ENCODE results near the gene UBAC2. TPM values are rescaled to one million over a fixed set of nuclear protein-coding genes. Genes with fewer than 3 reads are reported as not detected.

Gene UBAC2
- total RNA-seq, 1 donor from 2014 or later: 70.8 TPM

GRCh38 chr13:99371956-99372355, 171.3 kb downstream of the UBAC2 start:
- no peaks in the 10 kb centered on the region for H3K4me1 Mint-ChIP-seq (ENCODE audit: low read depth)
- H3K27me3 Mint-ChIP-seq (ENCODE audit: low read depth): no peaks in the 10 kb centered on the region

GRCh38 chr13:99373436-99373835, 172.8 kb downstream of the UBAC2 start:
- Mint-ChIP-seq H3K36me3 (ENCODE audit: low read depth) (peaks cover 27% of the 10 kb centered on the region), H3K9me3 (ENCODE audit: low read depth) (no peaks in the 10 kb centered on the region), H3K4me1 (ENCODE audit: low read depth) (no peaks in the 10 kb centered on the region), H3K4me3 (ENCODE audit: unreplicated experiment) (no peak overlapping the region), H3K27me3 (ENCODE audit: low read depth) (no peaks in the 10 kb centered on the region), H3K27ac (ENCODE audit: unreplicated experiment) (no peak overlapping the region)
- TF ChIP-seq, protein P1, sequence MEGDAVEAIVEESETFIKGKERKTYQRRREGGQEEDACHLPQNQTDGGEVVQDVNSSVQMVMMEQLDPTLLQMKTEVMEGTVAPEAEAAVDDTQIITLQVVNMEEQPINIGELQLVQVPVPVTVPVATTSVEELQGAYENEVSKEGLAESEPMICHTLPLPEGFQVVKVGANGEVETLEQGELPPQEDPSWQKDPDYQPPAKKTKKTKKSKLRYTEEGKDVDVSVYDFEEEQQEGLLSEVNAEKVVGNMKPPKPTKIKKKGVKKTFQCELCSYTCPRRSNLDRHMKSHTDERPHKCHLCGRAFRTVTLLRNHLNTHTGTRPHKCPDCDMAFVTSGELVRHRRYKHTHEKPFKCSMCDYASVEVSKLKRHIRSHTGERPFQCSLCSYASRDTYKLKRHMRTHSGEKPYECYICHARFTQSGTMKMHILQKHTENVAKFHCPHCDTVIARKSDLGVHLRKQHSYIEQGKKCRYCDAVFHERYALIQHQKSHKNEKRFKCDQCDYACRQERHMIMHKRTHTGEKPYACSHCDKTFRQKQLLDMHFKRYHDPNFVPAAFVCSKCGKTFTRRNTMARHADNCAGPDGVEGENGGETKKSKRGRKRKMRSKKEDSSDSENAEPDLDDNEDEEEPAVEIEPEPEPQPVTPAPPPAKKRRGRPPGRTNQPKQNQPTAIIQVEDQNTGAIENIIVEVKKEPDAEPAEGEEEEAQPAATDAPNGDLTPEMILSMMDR (IDR thresholded peaks at IDR 0.05): no peak
- no peak for DNase-seq (ENCODE audit: low spot score)

More at GRCh38 chr13:99371956-99372355, 171.3 kb downstream of the UBAC2 start:
- no peak for DNase-seq (ENCODE audit: low spot score)
- Mint-ChIP-seq H3K36me3 (ENCODE audit: low read depth) (peaks cover 28% of the 10 kb centered on the region), H3K9me3 (ENCODE audit: low read depth) (no peaks in the 10 kb centered on the region), H3K27ac (ENCODE audit: unreplicated experiment) (no peak overlapping the region), H3K4me3 (ENCODE audit: unreplicated experiment) (no peak overlapping the region)
- TF ChIP-seq, protein P1 (IDR thresholded peaks at IDR 0.05): no peak

DNA sequence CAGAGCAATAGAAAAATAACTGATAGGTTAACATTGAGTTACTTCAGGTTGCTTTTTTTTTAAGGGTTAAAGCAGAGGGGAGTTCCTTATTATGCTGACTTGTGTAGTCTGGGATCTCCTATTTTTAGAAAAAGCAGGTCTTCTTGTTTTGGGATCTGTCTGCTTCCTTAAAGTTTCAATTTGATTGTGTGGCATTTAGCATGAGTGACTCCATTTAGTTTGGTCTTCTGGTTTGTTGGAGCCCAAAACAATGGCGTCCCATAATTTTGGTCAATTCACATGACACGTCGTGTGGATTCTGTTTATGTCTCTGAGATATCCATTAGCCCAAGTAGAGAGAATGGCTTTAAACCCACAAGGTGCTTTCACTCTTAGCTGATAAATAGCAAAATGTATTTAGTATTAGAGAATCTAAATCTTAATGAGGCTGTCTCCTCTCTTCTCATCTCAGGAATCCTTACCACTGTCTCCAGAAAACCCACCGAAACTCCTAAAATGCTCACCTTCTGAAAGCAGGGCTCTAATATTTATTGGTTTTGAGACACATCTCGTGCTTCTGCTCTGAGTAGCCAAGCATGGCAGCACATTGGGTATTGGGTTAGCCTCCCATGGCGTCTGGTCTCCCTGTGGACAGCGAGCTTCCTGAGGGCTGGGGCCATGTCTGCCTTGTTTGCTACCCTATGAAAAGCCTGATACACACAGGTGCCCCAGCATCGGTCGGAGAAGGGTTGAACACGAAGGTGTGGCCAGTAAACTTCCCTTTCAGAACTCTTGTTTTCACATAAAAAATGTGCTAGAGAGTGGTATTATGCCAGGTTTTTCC, 173.7 kb downstream of the UBAC2 start:
- H3K36me3 Mint-ChIP-seq (ENCODE audit: low read depth): peaks cover 28% of the 10 kb centered on the region
- TF ChIP-seq, protein P1 (IDR thresholded peaks at IDR 0.05): no peak
- H3K4me1 Mint-ChIP-seq (ENCODE audit: low read depth): no peaks in the 10 kb centered on the region
- H3K27ac Mint-ChIP-seq (ENCODE audit: unreplicated experiment): no peak overlapping the region
- no peak overlapping the region for H3K4me3 Mint-ChIP-seq (ENCODE audit: unreplicated experiment)
- H3K9me3 Mint-ChIP-seq (ENCODE audit: low read depth): no peaks in the 10 kb centered on the region
- no peaks in the 10 kb centered on the region for H3K27me3 Mint-ChIP-seq (ENCODE audit: low read depth)
- DNase-seq (ENCODE audit: low spot score): no peak

DNA sequence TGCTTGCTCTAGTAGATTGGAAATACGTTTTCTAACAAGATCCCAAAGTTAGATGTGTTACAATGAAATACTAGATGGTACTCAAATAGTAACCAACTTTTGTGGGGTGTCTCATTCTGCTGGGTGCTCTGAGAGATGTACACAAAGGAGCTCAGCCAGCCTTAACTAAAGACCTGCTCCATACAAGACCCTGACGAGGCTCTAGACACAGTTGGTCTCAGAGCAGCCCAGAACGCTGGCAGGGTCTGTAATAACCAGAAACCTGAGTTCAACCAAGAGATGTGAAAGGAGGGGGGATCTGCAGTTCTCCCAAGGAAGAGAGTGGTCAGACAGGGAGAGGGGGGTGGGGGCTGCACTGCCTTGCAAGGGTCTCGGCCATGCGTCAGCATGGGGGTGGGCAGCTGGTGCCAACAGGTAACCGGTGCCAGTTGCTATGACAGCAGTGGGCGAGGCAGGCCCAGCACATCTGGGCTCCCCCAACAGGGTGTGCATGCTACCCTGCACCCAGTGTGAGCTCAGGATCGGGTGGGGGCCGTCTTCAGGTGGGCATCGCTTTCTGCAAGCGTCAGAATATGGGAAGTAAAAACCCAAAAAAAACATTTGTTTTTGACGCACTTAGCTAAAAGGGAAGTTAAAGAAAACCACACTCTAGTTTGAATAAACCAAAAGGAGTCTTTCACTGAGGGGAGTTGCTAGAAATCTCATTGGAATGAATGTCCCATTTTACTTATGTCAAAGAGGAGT, 174.5 kb downstream of the UBAC2 start:
- DNase-seq (ENCODE audit: low spot score): no peak
- no peak overlapping the region for H3K27ac Mint-ChIP-seq (ENCODE audit: unreplicated experiment)
- TF ChIP-seq, protein P1 (IDR thresholded peaks at IDR 0.05): no peak
- H3K4me1 Mint-ChIP-seq (ENCODE audit: low read depth): no peaks in the 10 kb centered on the region
- no peaks in the 10 kb centered on the region for H3K27me3 Mint-ChIP-seq (ENCODE audit: low read depth)
- H3K9me3 Mint-ChIP-seq (ENCODE audit: low read depth): no peaks in the 10 kb centered on the region
- peaks cover 28% of the 10 kb centered on the region for H3K36me3 Mint-ChIP-seq (ENCODE audit: low read depth)
- no peak overlapping the region for H3K4me3 Mint-ChIP-seq (ENCODE audit: unreplicated experiment)

DNA sequence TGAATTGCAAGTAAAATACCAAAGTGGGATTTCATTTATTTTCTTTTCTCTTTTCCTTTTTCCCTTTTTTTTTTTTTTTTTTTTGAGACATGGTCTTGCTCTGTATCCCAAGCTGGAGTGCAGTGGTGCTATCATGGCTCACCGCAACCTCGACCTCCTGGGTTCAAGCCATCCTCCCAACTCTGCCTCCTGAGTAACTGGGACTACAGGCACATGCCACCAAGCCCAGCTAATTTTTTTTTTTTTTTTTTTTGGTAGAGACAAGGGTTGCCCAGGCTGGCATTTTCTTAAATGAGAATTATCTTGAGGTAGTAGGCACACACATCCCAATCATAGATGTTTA, 175.1 kb downstream of the UBAC2 start:
- no peaks in the 10 kb centered on the region for H3K27me3 Mint-ChIP-seq (ENCODE audit: low read depth)

More for the DNA sequence above, 175.1 kb downstream of the UBAC2 start:
- Mint-ChIP-seq H3K27ac (ENCODE audit: unreplicated experiment) (no peak overlapping the region), H3K4me3 (ENCODE audit: unreplicated experiment) (no peak overlapping the region), H3K36me3 (ENCODE audit: low read depth) (peaks cover 25% of the 10 kb centered on the region), H3K4me1 (ENCODE audit: low read depth) (no peaks in the 10 kb centered on the region), H3K9me3 (ENCODE audit: low read depth) (no peaks in the 10 kb centered on the region)
- TF ChIP-seq, protein P1 (IDR thresholded peaks at IDR 0.05): no peak
- no peak for DNase-seq (ENCODE audit: low spot score)
